GM19043 (cell line): ENCODE measurements around the gene COL6A2.
"Not testable (repeated sequence)": the region's sequence is repeated elsewhere in the genome, so short reads cannot be mapped to it uniquely, and the experiment has no call there.

Experiments
- ATAC-seq: cut with Tn5 transposase; IDR thresholded peaks from one replicate; pipeline ENCODE4 v1.9.1; 2021; ENCODE audit warnings: low read depth; ENCODE audit not compliant: unreplicated experiment

COL6A2 gene

DNA sequence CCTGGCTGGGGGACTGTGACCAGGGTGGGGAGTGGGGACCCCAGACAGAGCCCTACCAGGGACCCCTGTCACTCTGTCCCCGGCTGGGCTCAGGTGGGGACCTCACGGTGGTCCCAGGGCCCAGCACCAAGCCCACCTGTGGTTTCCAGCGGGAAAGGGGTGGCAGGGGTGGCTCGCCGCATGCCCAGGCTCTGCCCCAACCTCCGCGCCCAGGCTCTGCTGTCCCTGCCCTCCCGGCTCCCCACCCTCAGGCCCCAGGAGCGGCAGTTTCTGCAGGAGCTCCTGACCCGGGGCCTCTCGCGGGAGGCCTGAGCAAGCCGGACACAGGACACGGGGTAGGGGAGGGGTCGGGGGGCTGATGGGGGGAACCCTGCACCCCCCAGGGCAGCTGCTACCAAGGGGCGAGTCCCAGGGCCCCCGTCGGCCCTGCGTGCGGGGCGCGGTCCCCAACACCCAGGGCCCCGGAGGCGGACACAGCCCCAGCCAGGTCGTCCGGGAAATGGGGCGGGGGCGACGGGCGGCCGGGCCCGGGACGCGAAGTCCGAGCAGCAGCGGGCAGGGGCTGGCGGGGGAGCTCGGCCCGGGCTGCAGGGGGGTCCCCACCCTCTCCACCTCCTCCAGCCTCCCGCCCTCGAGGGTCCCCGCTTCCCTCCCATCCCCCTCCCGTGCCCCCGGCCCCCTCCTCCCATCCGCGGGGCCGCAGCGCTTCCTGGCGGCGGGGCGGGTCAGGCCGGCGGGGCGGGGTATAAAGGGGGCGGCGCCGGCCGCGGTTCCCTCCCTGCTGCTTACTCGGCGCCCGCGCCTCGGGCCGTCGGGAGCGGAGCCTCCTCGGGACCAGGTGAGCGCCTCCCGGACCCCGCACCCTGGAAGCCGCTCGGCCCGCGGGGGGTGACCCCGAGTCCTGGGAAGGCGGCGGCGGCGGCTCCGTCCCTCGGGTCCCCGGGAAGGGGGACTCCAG lies at the start of gene COL6A2:
TSS of gene COL6A2 (plus strand) at position 777 of the 958 bp plus-strand sequence.
- ATAC-seq: no peak

DNA sequence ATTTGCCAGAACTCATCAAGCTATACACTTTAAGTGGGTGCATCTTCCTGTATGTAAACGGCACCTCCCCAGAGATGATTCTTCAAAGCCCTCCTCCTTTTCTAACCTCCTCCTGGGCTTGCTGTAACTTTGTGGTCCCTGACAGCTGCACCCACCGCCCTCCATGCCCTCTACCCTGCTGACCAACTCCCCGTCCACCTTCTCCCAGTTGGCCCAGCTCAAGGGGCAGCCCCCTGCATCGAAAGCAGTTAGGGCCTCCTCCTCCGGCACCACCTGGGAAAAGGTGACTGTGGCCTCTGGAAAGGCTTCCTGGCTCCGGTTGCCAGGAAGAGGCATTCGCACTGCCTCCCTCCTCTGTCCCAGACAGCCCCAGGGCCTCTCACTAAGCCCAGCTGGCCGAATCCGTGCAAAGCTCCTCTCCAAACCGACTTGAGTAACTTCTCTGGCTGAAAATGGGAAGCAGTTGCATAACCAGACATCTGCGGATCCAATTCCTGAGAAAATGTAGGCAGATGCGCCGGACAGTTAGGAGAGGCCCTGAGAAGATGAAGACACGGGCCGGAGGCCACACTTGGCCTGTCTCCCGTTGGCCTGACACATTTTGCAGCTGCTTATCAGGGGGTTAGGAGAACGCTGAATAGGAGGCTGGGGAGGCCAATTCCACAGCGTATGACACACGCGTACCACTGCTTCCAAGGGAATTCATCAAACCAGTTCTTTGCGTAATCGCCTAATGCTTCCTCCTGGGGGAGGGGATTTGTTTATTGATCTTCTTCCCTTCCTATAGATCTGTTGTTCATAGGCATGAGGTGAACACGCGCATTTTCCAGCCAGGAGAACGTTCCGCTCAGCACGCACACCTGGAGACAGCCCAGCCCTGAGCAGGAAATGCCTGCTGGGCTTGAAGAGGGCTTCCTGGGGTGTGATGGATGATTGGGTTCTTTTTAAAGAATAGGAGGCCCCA lies 48.7 kb upstream of the COL6A2 start:
- no peak for ATAC-seq

DNA sequence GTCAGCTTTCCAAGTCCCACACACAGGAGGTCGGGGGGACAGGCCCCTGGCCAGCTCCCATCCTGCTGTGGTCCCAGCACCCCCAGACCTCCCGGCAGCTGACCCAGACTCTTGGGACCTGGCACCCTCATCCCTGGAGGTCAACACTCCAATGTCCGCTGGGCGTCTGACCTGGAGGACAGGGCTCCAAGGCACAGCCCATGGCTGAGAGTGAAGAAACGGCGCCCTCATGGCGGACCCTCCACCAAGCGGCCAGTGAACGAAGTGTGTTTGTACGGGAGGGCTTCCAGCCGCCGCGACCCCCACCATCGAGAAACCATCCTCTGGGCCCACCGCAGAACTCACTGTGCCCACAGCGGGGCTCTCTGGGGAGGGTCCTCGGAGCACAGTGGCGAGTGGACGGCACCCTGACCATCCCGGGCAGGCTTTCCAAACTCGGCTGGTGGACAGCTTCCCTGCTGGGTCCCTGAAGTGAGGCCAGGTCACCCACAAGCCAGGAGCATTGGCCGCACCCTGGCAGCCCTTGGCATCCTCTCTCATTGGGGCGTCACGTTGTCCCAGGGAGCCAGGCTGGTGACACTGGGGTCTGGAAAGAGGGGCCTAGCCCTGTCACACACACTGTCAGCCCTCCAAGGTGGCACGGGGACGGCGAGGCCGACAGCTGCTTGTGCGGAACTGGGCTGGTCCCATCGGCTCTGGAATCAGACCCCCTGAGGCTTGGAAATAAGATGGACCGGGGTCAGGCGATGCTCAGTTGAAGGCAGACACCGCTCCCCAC lies 47.8 kb upstream of the COL6A2 start:
- no peak for ATAC-seq

GRCh38 chr21:46050668-46051378 lies 47.1 kb upstream of the COL6A2 start:
- no peak for ATAC-seq

DNA sequence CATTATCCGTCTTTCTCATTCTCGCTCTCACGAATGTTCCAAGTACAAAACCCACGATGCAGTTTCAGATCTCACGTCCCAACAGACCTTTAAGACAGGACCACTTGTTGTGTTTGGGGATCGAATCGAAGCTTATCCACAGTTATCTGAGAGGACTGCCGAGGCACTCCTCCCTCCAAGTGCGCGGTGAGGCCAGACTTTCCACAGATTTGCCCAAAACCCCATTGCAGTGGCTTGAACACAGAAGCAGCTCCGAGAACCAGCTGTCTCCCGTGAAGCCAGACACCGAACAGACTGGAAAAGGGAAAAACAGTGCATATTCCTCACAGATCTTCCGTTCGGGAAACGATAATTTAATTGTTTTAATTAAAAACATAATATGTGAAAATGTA lies 46.5 kb upstream of the COL6A2 start:
- no peak for ATAC-seq

DNA sequence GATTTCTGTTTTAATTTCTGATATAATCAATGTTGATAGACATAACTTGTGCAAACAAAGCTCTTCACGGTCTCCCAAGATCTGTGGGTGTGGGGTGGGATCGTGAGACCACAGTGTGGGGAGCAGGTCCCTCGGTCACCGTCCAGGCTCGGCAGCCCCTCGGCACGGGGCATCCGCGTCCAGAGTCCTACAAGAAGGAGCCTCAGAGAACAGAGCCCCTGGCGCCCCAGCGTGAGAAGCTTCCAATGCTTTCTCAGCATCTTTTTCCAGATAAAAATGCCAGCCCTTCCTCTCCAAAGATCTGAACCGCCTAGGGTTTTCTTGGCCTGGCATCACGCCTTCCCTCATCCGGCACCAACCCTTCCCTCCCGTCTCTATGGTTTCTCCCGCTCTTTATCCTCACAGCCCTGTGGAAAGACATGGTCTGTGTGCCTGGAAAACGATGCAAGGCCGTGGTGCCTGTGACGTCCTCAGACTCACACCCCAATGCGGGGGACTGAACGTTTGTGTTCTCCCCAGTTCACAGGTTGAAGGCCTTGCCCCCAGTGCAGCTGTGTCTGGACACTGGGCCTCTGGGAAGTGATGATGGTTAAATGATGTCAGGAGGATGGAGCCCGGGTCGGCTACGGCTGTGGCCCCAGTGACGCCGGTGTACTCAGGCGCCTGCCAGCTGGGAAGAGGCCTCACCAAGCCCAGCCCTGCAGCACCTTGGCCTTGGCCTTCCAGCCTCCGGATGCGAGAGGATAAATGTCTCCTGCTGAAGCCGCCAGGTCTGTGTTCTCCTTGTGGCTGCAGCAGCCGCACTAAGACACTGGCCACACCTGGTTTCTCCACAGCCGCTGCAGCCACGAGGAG lies 45.9 kb upstream of the COL6A2 start:
- no peak for ATAC-seq

GRCh38 chr21:46052703-46053651 lies 44.9 kb upstream of the COL6A2 start:
- ATAC-seq: no peak

DNA sequence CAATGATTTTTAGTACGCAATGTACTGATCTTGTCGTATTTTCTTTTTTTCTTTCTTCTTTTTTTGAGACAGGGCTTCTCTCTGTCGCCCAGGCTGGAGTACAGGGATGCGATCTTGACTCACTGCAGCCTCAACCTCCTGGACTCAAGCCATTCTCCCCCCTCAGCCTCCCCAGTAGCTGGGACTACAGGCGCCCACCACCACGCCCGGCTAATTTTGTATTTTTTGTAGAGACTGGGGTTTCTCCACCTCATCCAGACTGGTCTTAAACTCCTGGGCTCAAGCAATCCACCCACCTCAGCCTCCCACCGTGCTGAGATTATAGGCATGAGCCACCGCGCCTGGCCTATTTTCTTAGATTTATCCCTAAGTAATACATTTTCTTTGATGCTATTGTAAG lies 43.9 kb upstream of the COL6A2 start:
- ATAC-seq: no peak

GRCh38 chr21:46054451-46054881 lies 43.4 kb upstream of the COL6A2 start:
- ATAC-seq: no peak

GRCh38 chr21:46055863-46056281 lies 42.0 kb upstream of the COL6A2 start:
- ATAC-seq: no peak

DNA sequence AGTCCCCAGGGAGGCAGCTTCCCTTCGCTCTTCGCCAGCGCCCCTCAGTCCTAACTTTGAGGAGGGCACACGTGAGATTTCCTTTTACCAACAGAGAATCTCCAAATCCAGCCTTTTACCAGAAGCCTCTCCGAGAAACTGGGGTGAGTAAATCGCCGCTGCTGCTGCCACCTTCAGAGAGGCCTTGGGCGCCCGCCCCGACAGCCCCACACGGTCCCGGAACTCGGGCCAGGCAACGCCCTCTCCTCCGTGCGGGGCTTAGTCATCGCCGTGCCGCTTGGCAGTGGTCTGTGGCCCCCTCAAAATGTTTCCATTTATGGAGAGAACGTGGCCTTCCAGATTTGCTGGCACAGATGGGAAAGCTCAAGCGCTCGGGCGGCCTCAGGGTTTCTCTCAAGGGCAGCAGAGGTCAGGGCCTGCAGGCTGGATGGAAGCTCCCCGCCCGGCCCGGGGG lies 41.4 kb upstream of the COL6A2 start:
- ATAC-seq: no peak

DNA sequence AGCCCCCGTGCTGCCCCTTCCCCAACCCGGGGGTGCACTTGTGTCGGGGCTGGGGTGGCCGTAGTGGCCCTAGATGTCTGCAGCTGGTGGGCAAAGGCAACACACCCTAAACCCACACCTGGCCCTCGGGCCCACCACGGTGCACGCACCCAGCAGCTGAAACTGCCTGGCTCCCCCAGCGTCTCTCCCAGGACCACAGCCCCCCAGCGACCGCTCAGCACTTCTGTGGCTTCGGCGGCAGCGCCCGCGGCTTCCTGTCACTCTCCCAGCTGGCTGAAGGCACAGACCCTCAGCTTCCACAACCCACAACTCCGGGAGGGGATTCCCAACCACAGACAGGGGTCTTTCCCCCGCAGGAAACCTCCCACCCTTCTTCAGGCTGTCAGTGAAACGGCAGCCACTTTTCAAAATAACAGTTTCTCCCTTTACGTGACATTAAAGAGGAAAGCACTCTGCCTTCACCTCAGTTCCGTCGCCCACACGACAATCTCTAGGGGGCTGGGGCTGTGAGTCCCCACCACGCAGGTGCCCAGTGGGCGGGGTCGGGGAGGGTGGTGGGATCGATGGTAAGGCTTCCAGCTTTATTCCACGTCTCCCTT lies 40.7 kb upstream of the COL6A2 start:
- ATAC-seq: no peak

GRCh38 chr21:46057710-46058241 lies 40.1 kb upstream of the COL6A2 start:
- no peak for ATAC-seq

- no peak for ATAC-seq
These were observed 39.3 kb upstream of the COL6A2 start for GRCh38 chr21:46058431-46059145.

- ATAC-seq: no peak
These were observed 38.7 kb upstream of the COL6A2 start for GRCh38 chr21:46059195-46059594.

- ATAC-seq: not testable (repeated sequence)
These were observed 38.0 kb upstream of the COL6A2 start for GRCh38 chr21:46059711-46060455.
